Dendritic cell treated with granulocyte-macrophage colony-stimulating factor and Interleukin-4, amounts not matched to agents 40 ng/mL and 50 ng/mL, for 4 days (primary cell): ENCODE measurements around the gene PLA1A.
A peak's percentile ranks its signal among the peaks of the same experiment; 100 is the strongest.

Experiments
- H3K27ac Mint-ChIP-seq: one replicate; pipeline ENCODE4 v1.8.0; 2022; ENCODE audit warnings: mild to moderate bottlenecking, mixed read lengths
- H3K27me3 Mint-ChIP-seq: one replicate; pipeline ENCODE4 v1.8.0; 2022; ENCODE audit warnings: mild to moderate bottlenecking, mixed read lengths
- H3K36me3 Mint-ChIP-seq: one replicate; pipeline ENCODE4 v1.8.0; 2022; ENCODE audit warnings: low read depth, mixed read lengths
- H3K4me1 Mint-ChIP-seq: one replicate; pipeline ENCODE4 v1.8.0; 2022; ENCODE audit warnings: low read depth, mixed read lengths
- H3K4me3 Mint-ChIP-seq: one replicate; pipeline ENCODE4 v1.8.0; 2022; ENCODE audit warnings: mild to moderate bottlenecking, moderate library complexity, mixed read lengths
- H3K9me3 Mint-ChIP-seq: one replicate; pipeline ENCODE4 v1.8.0; 2022; ENCODE audit warnings: mixed read lengths
- intact Hi-C: fragments of 100-400 bp; cut with micrococcal nuclease; formaldehyde crosslinking; loops from one replicate; pipeline ENCODE4 v1.15.0; 2022

Gene PLA1A

DNA sequence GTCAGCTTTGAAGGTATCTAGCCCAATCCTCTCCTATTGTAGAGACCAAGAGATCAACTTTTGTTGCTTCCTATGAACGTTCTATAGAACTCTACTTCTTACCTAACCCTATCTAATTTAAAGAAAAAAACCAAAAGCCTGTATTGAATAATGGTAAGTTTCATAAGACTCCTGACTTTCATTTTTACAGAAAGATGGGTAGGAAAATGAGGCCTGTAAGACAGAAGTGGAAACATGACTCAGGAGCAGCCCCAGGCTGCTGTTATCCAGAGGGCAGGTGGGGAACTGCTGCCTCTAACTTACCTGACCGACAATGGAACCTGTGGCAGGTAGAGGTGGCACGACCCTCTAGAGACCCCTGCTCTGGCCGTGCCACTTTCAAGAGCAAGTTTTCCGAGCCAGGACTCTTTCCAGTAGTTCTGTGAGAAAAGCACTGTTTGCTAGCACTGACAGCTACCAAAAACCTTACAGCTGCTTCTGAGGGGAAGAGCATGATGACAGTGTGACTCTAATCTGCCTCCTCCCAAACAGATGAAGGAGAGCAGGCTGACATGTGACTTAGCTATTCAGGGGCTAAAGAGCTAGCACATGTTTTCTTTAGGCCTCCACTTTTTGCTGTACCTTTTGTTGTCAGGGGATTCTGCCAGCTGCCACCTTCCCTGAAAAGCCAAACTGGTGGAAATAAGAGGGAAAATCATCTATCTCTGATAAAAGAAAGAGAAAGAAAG lies 45.2 kb downstream of the PLA1A start:
- Mint-ChIP-seq H3K4me3 (no peak overlapping the region), H3K27me3 (no peaks in the 10 kb centered on the region), H3K4me1 (peaks cover 45% of the 10 kb centered on the region), H3K36me3 (peaks cover under 1% of the 10 kb centered on the region), H3K27ac (peak overlapping the region; percentile 51), H3K9me3 (no peaks in the 10 kb centered on the region)
- intact Hi-C loops: no loop called here

DNA sequence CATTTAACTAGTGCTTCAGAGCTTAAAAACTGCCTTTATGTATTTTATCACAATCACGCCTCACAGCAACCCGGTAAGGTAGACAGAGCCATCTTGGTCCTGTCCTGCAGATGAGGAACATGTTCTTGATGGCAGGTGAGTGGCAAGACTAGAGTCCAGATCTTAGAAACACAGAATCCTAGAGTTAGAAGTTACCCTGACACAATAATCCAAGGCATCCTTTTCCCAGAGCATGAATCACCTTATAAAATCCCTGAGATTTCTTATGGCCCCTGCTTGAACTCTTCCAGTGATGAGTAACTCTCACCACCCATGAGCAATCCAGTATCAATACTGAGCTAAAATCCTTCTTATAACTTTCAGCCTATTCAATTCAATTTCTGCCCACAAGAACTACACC lies 45.8 kb downstream of the PLA1A start:
- H3K4me1 Mint-ChIP-seq: peaks cover 44% of the 10 kb centered on the region
- H3K36me3 Mint-ChIP-seq: peaks cover 5% of the 10 kb centered on the region
- intact Hi-C loops: no loop called here
- no peaks in the 10 kb centered on the region for H3K9me3 Mint-ChIP-seq
- no peak overlapping the region for H3K4me3 Mint-ChIP-seq
- H3K27me3 Mint-ChIP-seq: no peaks in the 10 kb centered on the region
- no peak overlapping the region for H3K27ac Mint-ChIP-seq

- peaks cover 35% of the 10 kb centered on the region for H3K4me1 Mint-ChIP-seq
- H3K36me3 Mint-ChIP-seq: peaks cover 5% of the 10 kb centered on the region
- no peaks in the 10 kb centered on the region for H3K27me3 Mint-ChIP-seq
- H3K27ac Mint-ChIP-seq: no peak overlapping the region
- no peaks in the 10 kb centered on the region for H3K9me3 Mint-ChIP-seq
- intact Hi-C loops: no loop called here
- H3K4me3 Mint-ChIP-seq: no peak overlapping the region
These were observed 46.8 kb downstream of the PLA1A start for GRCh38 chr3:119644481-119644880.

- Mint-ChIP-seq H3K36me3 (peaks cover 5% of the 10 kb centered on the region), H3K27me3 (no peaks in the 10 kb centered on the region), H3K9me3 (no peaks in the 10 kb centered on the region), H3K4me3 (no peak overlapping the region), H3K4me1 (peaks cover 39% of the 10 kb centered on the region), H3K27ac (no peak overlapping the region)
- intact Hi-C loops: no loop called here
These were observed 48.1 kb downstream of the PLA1A start for GRCh38 chr3:119645813-119646212.

DNA sequence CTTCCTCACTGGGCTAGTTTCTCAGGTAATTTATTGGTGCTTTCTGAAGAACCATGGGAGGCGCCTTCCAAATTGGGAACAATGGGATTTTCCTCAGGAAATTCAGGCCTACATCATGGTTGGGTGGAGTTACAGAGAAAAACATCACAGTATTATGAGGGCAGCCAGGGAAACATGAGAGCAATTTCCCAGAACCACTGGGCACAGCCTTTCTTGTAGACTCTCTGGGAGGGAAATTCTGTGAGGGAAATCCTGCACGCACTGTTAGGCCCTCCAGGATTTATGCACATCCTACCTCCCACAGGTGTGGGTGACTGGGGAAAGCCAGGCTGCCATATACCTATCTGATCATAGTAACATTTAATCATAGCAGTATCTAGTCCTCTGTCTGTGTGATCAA lies 49.5 kb downstream of the PLA1A start:
- Mint-ChIP-seq H3K4me1 (peaks cover 44% of the 10 kb centered on the region), H3K9me3 (no peaks in the 10 kb centered on the region), H3K4me3 (no peak overlapping the region), H3K27ac (no peak overlapping the region), H3K27me3 (no peaks in the 10 kb centered on the region), H3K36me3 (peaks cover 5% of the 10 kb centered on the region)
- intact Hi-C loops: no loop called here

- Mint-ChIP-seq H3K4me3 (no peak overlapping the region), H3K36me3 (peaks cover 5% of the 10 kb centered on the region), H3K4me1 (peaks cover 42% of the 10 kb centered on the region), H3K9me3 (no peaks in the 10 kb centered on the region), H3K27me3 (no peaks in the 10 kb centered on the region), H3K27ac (no peak overlapping the region)
- intact Hi-C loops: no loop called here
These were observed 50.3 kb downstream of the PLA1A start for GRCh38 chr3:119647843-119648575.

- Mint-ChIP-seq H3K9me3 (no peaks in the 10 kb centered on the region), H3K4me1 (peaks cover 46% of the 10 kb centered on the region), H3K36me3 (peaks cover 5% of the 10 kb centered on the region), H3K27me3 (no peaks in the 10 kb centered on the region), H3K4me3 (no peak overlapping the region), H3K27ac (no peak overlapping the region)
- intact Hi-C loops: no loop called here
These were observed 52.1 kb downstream of the PLA1A start for GRCh38 chr3:119649761-119650160.

DNA sequence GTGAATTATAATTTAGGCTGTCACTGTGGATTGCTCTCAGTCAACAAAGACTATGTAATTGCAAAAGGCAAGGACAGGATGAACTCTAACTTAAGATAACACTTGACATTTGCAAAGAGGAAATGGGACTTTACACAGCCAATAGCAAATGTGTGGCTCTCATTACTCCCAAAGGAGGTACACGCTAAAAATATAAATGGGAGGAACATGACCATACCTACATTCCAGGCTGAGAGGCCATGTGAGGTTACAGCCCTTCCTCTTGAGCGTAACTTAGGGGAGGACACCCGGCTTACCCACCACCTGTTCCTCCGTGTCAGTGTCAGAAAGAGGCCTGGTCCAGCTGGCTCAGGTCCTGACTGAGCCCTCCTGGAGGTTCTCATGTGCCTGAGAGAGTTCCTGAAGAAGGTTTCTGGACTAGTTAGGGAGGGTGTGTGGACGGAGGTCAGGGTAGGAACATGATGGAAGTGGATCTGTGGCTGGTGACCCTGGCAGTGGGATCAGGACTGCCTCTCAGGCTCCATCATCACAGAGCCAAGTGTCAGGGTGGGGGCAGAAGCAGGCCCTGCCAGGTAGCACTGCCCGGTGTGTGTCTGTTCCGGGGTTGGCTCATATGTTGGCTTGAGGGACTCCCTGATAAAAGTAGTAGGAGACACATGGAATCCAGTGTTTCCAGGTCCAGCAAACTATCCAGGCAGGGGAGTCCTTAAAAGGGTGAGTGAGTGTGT lies 54.8 kb downstream of the PLA1A start:
- Mint-ChIP-seq H3K4me3 (no peak overlapping the region), H3K36me3 (peaks cover 5% of the 10 kb centered on the region), H3K27me3 (no peaks in the 10 kb centered on the region), H3K4me1 (peaks cover 49% of the 10 kb centered on the region), H3K27ac (peak overlapping the region; percentile 57), H3K9me3 (no peaks in the 10 kb centered on the region)
- intact Hi-C loops: no loop called here

GRCh38 chr3:119653876-119654275 lies 56.2 kb downstream of the PLA1A start:
- Mint-ChIP-seq H3K36me3 (no peaks in the 10 kb centered on the region), H3K27me3 (no peaks in the 10 kb centered on the region), H3K4me3 (no peak overlapping the region), H3K4me1 (peaks cover 58% of the 10 kb centered on the region), H3K9me3 (no peaks in the 10 kb centered on the region), H3K27ac (peak overlapping the region; percentile 55)
- intact Hi-C loops: no loop called here

DNA sequence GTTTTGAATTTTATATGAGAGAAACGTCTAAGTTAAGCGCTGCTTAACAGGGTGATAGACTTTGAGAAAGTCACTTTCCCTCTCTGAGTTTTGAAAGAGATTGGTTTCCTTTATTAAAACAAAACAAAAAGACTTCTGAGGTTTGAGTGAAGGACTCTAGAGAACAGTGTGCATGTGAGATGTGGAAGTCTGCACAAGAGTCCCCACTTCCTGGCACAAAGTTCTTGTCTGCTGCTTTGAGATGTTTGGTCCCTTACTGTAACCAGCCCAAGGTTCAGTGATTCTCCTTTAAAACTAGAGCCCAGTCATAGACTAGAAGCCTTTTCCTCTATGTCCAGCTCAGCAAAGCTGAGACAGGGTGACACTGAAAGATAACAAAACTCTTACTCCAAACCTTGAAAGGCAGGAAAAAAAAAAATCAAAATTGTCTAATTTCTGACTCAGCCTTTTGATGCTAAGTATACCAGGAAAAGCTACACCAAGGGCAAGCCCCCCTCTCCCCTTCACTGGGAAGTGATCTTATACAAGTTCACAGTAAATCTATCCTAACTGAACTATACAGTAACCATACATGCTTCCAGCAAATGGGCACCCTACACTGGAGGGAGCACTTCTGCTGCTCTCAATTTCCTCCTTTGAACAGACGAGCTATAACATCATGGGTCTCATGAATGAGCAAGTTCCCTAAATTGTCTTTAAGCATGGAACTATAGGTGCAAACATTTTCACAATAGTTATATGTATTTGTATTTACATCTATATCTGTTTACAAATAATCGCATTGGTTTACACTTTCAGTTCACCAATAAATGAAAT lies 60.4 kb downstream of the PLA1A start:
- intact Hi-C loops: loop anchor here (2.0 to 5.0 kb wide), 2 partner anchors 19 to 56 kb away; no protein-coding TSS in a partner anchor
- Mint-ChIP-seq H3K4me3 (no peak overlapping the region), H3K36me3 (no peaks in the 10 kb centered on the region), H3K4me1 (peaks cover 69% of the 10 kb centered on the region), H3K27me3 (no peaks in the 10 kb centered on the region), H3K27ac (peak overlapping the region; percentile 71), H3K9me3 (no peaks in the 10 kb centered on the region)

DNA sequence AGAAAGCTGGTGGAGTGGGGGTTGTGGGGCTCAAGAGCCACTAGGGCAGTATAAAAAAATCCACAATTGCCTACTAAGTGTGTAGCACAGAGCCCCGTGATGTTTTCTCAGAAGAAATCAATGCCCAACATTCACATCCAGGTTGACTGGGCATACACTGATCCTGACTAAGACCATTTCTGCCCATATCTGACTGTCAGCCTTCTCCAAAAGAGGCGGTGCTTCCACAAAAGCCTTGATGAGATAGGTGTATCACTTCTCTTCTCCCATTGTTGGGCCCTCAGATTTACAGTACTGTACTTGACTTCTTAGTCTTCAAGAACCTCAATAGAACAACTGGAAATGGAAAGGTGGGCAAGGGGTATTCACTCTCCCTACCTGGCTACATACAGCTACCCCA lies 61.3 kb downstream of the PLA1A start:
- no peak overlapping the region for H3K4me3 Mint-ChIP-seq
- intact Hi-C loops: loop anchor here (2.0 to 5.0 kb wide), 2 partner anchors 20 to 57 kb away; no protein-coding TSS in a partner anchor
- no peaks in the 10 kb centered on the region for H3K36me3 Mint-ChIP-seq
- no peaks in the 10 kb centered on the region for H3K27me3 Mint-ChIP-seq
- H3K27ac Mint-ChIP-seq: peak overlapping the region; percentile 71
- H3K4me1 Mint-ChIP-seq: peaks cover 69% of the 10 kb centered on the region
- H3K9me3 Mint-ChIP-seq: no peaks in the 10 kb centered on the region

GRCh38 chr3:119659606-119660291 lies 62.1 kb downstream of the PLA1A start:
- Mint-ChIP-seq H3K36me3 (no peaks in the 10 kb centered on the region), H3K27ac (peak overlapping the region; percentile 71), H3K4me1 (peaks cover 71% of the 10 kb centered on the region), H3K4me3 (no peak overlapping the region), H3K27me3 (no peaks in the 10 kb centered on the region), H3K9me3 (no peaks in the 10 kb centered on the region)
- intact Hi-C loops: loop anchor here (2.0 to 5.0 kb wide), 3 partner anchors 21 to 57 kb away; no protein-coding TSS in a partner anchor
